Vagina (tissue), 2 donors: ENCODE data around the gene ZNF248.

Experiments used
- POLR2A ChIP-seq, 2 donors: fragments of 450-650 bp; IDR thresholded peaks; one replicate each; pipeline ENCODE4 v1.6.1; 2017; ENCODE audit warnings: antibody characterized with exemption in 2 of 2, mild to moderate bottlenecking in 2 of 2, moderate library complexity in 2 of 2
- POLR2AphosphoS5 ChIP-seq, 2 donors: sonication (generic); formaldehyde crosslinking; IDR thresholded peaks; one replicate each; pipeline ENCODE4 v1.9.0; 2017; ENCODE audit warnings: antibody characterized with exemption in 2 of 2, mild to moderate bottlenecking in 2 of 2, low read depth in 1 of 2; ENCODE audit not compliant: insufficient read depth in 1 of 2
- TF ChIP-seq, protein P1 (sequence below), 3 experiments: fragments of 450-650 bp in 2 of 3; fragments of 200-600 bp in 1 of 3; sonication (generic) in 1 of 3; IDR thresholded peaks; one replicate each; pipeline ENCODE4 v1.5.1; 2017 to 2019; ENCODE audit warnings: antibody characterized with exemption in 3 of 3, mild to moderate bottlenecking in 2 of 3, moderate library complexity in 2 of 3

DNA sequence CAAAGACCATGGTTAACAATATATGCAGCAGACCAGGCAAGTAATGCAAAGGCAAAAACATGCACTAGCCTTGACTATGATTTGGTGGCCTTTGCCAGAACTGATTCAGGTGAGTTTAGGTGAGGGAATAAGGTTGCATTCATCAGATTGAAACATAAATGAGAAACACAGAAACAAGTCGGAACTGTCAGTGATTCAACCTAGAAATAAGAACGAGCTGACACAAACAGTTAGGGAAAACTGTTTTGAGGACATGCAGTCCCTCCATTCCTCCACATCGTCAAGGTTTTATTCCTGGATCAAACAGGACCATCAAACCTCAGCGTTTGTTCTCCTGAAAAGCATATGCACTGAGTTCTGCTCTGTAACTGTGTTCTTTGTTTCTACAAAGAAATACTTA lies 1.8 kb downstream of the ZNF248 start:
- TF ChIP-seq, protein P1, sequence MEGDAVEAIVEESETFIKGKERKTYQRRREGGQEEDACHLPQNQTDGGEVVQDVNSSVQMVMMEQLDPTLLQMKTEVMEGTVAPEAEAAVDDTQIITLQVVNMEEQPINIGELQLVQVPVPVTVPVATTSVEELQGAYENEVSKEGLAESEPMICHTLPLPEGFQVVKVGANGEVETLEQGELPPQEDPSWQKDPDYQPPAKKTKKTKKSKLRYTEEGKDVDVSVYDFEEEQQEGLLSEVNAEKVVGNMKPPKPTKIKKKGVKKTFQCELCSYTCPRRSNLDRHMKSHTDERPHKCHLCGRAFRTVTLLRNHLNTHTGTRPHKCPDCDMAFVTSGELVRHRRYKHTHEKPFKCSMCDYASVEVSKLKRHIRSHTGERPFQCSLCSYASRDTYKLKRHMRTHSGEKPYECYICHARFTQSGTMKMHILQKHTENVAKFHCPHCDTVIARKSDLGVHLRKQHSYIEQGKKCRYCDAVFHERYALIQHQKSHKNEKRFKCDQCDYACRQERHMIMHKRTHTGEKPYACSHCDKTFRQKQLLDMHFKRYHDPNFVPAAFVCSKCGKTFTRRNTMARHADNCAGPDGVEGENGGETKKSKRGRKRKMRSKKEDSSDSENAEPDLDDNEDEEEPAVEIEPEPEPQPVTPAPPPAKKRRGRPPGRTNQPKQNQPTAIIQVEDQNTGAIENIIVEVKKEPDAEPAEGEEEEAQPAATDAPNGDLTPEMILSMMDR (IDR thresholded peaks at IDR 0.05) = no peak
- TF ChIP-seq POLR2A (IDR thresholded peaks at IDR 0.05) = no peak
- no peak for TF ChIP-seq POLR2AphosphoS5 (IDR thresholded peaks at IDR 0.05; ENCODE audit: insufficient read depth in 1 of 2, low read depth in 1 of 2)
